ENCODE measurements around the gene FRG1.
"Not testable (repeated sequence)": the region's sequence is repeated elsewhere in the genome, so short reads cannot be mapped to it uniquely, and the experiment has no call there.

FRG1 gene

GRCh38 chr4:189940178-189941004, at the start of gene FRG1:
TSS of gene FRG1 (plus strand) at chr4:189940872. CDS start at chr4:189941010, 138 bp downstream.
- DNase-seq: no peak

GRCh38 chr4:189897667-189898066, 43.0 kb upstream of the FRG1 start:
- no peak for DNase-seq

GRCh38 chr4:189899481-189900015, 41.1 kb upstream of the FRG1 start:
- not testable (repeated sequence) for DNase-seq

GRCh38 chr4:189904420-189905027, 36.1 kb upstream of the FRG1 start:
- DNase-seq: not testable (repeated sequence)

GRCh38 chr4:189912170-189912569, 28.5 kb upstream of the FRG1 start:
- DNase-seq: no peak

- DNase-seq: no peak
Observed at GRCh38 chr4:189917161-189917891, 23.3 kb upstream of the FRG1 start.

GRCh38 chr4:189921058-189921457, 19.6 kb upstream of the FRG1 start:
- no peak for DNase-seq

- not testable (repeated sequence) for DNase-seq
Observed at GRCh38 chr4:189926742-189927141, 13.9 kb upstream of the FRG1 start.

GRCh38 chr4:189941005-189941450, 356 bp downstream of the FRG1 start:
- DNase-seq: no peak

GRCh38 chr4:189942412-189942811, 1.7 kb downstream of the FRG1 start:
- DNase-seq: not testable (repeated sequence)

- not testable (repeated sequence) for DNase-seq
Observed at GRCh38 chr4:189944077-189944476, 3.4 kb downstream of the FRG1 start.

- not testable (repeated sequence) for DNase-seq
Observed at GRCh38 chr4:189946906-189947305, 6.2 kb downstream of the FRG1 start.

GRCh38 chr4:189948486-189948885, 7.8 kb downstream of the FRG1 start:
- not testable (repeated sequence) for DNase-seq

- DNase-seq: not testable (repeated sequence)
Observed at GRCh38 chr4:189969291-189969690, 28.6 kb downstream of the FRG1 start.

GRCh38 chr4:189973646-189974045, 33.0 kb downstream of the FRG1 start:
- DNase-seq: no peak

GRCh38 chr4:189974056-189974455, 33.4 kb downstream of the FRG1 start:
- DNase-seq: no peak

- no peak for DNase-seq
Observed at GRCh38 chr4:189979196-189980047, 38.8 kb downstream of the FRG1 start.

- not testable (repeated sequence) for DNase-seq
Observed at GRCh38 chr4:189980292-189980691, 39.6 kb downstream of the FRG1 start.

- DNase-seq: no peak
Observed at GRCh38 chr4:189981970-189982369, 41.3 kb downstream of the FRG1 start.

- not testable (repeated sequence) for DNase-seq
Observed at GRCh38 chr4:189983916-189984526, 43.3 kb downstream of the FRG1 start.
